HepG2 (cell line): ENCODE results near the gene NOXO1. TPM values are rescaled to one million over a fixed set of nuclear protein-coding genes. Genes with fewer than 3 reads are reported as not detected.
A peak's percentile ranks its signal among the peaks of the same experiment; 100 is the strongest.

ENCODE experiments used
- ATAC-seq: fragments of 200-7000 bp; cut with Tn5 transposase; 3 replicates; pipeline ENCODE4 v1.9.1; 2020; ENCODE audit warnings: mild to moderate bottlenecking, moderate library complexity
- BruUV-seq: library from RNA; stranded (reverse); fragments of 400-500 nt; replicated peaks from 2 replicates; lab custom pipeline; 2021; lab: Mats Ljungman, UMichigan
- CTCF ChIA-PET: fragments of 300-600 bp; formaldehyde crosslinking; extraction: SDS; loops from one replicate; lab custom pipeline; 2021; ENCODE audit warnings: low total read pairs, inconsistent platforms, low intra/inter-chr PET ratio; lab: Yijun Ruan, JAX
- POLR2A ChIA-PET: fragments of 350-600 bp; sonication (Branson Sonifier 250); formaldehyde crosslinking; loops from one replicate; lab custom pipeline; 2020; ENCODE audit warnings: antibody characterized with exemption, inconsistent platforms; lab: Yijun Ruan, JAX
- DNase-seq: peaks from one replicate; pipeline ENCODE4 v3.0.0-alpha.2; 2015; ENCODE audit warnings: low spot score
- FAIRE-seq: peaks from 3 replicates; lab custom pipeline; 2011; peaks lifted over from hg19 to GRCh38; lab: Jason Lieb, UNC
- H2AFZ ChIP-seq: one replicate; pipeline ENCODE4 v1.6.1; 2011; ENCODE audit warnings: low read length, inconsistent platforms
- H3K27ac ChIP-seq: fragments of 300-600 bp; 3 replicates; pipeline ENCODE4 v1.8.0; 2011; ENCODE audit warnings: mixed run types, mild to moderate bottlenecking, mixed read lengths, low read length, inconsistent platforms; ENCODE audit not compliant: insufficient read depth; ENCODE audit errors: extremely low read length
- H3K27me3 ChIP-seq, 2 experiments: fragments of 200-600 bp in 1 of 2; 2 replicates in 1 of 2; 3 replicates in 1 of 2; pipeline versions ENCODE4 v1.6.0 to v1.8.0; 2011; ENCODE audit warnings: low read length in 2 of 2, mild to moderate bottlenecking in 2 of 2, moderate library complexity in 2 of 2, inconsistent platforms in 1 of 2; ENCODE audit not compliant: insufficient read depth in 2 of 2, control insufficient read depth in 1 of 2
- H3K36me3 ChIP-seq, 2 experiments: fragments of 200-600 bp in 1 of 2; replicated peaks in 1 of 2; 2 replicates in 1 of 2; 3 replicates in 1 of 2; pipeline versions ENCODE4 v1.5.1 to v1.8.0; 2011; ENCODE audit warnings: low read length in 2 of 2, inconsistent platforms in 1 of 2; ENCODE audit not compliant: insufficient read depth in 2 of 2, control insufficient read depth in 1 of 2
- H3K4me1 ChIP-seq: 2 replicates; pipeline ENCODE4 v1.5.1; 2012; ENCODE audit warnings: low read length, inconsistent platforms; ENCODE audit not compliant: insufficient read depth
- H3K4me2 ChIP-seq: 2 replicates; pipeline ENCODE4 v1.6.0; 2011; ENCODE audit warnings: low read depth, low read length, inconsistent platforms
- H3K4me3 ChIP-seq, 3 experiments: fragments of 200-600 bp in 1 of 3; sonication (generic), shearing (Covaris generic) in 1 of 3; replicated peaks in 1 of 3; 2 replicates each; pipeline ENCODE4 v1.5.1; 2011 to 2016; ENCODE audit warnings: low read length in 3 of 3, inconsistent platforms in 2 of 3, low read depth in 2 of 3, mild to moderate bottlenecking in 2 of 3, control low read depth in 1 of 3, mixed read lengths in 1 of 3; ENCODE audit not compliant: insufficient read depth in 1 of 3
- H3K79me2 ChIP-seq: one replicate; pipeline ENCODE4 v1.6.1; 2011; ENCODE audit warnings: low read length, inconsistent platforms; ENCODE audit not compliant: insufficient read depth
- H3K9ac ChIP-seq: 2 replicates; pipeline ENCODE4 v1.6.0; 2011; ENCODE audit warnings: mild to moderate bottlenecking, low read depth, low read length, inconsistent platforms; ENCODE audit not compliant: insufficient read depth
- H3K9me3 ChIP-seq: 2 replicates; pipeline ENCODE4 v1.5.1; 2012; ENCODE audit warnings: mild to moderate bottlenecking, low read length
- H4K20me1 ChIP-seq: 2 replicates; pipeline ENCODE4 v1.6.0; 2011; ENCODE audit warnings: inconsistent platforms, mild to moderate bottlenecking, low read length, moderate library complexity; ENCODE audit not compliant: insufficient read depth
- DNMT3B ChIP-seq: conservative IDR thresholded peaks from 2 replicates; pipeline ENCODE4 v1.6.1; 2016; ENCODE audit warnings: missing biosample characterization, control low read depth
- EEA1 ChIP-seq: sonication (generic); formaldehyde crosslinking; IDR thresholded peaks from 2 replicates; pipeline ENCODE4 v1.5.1; 2020; ENCODE audit warnings: mild to moderate bottlenecking, missing genetic modification reagents, borderline replicate concordance
- FOXJ3 ChIP-seq: sonication (generic); formaldehyde crosslinking; IDR thresholded peaks from 2 replicates; pipeline ENCODE4 v1.4.0; 2020; ENCODE audit warnings: missing genetic modification reagents, mild to moderate bottlenecking, borderline replicate concordance
- HNF1B ChIP-seq: sonication (generic); formaldehyde crosslinking; IDR thresholded peaks from 2 replicates; pipeline ENCODE4 v1.5.1; 2020; ENCODE audit warnings: mild to moderate bottlenecking, moderate library complexity, missing genetic modification reagents
- KMT2B ChIP-seq: IDR thresholded peaks from 2 replicates; pipeline ENCODE4 v1.6.1; 2016; ENCODE audit warnings: missing genetic modification reagents, missing compliant biosample characterization
- LCORL ChIP-seq, 2 experiments: fragments of 450-650 bp in 1 of 2; sonication (generic) in 1 of 2; formaldehyde crosslinking in 1 of 2; IDR thresholded peaks; 2 replicates each; pipeline versions ENCODE4 v1.5.0 to v1.6.1; 2017 to 2020; ENCODE audit warnings: antibody characterized with exemption in 1 of 2, missing genetic modification reagents in 1 of 2
- MED1 ChIP-seq: sonication (generic); formaldehyde crosslinking; IDR thresholded peaks from 2 replicates; pipeline ENCODE4 v1.4.0; 2020; ENCODE audit warnings: missing genetic modification reagents
- MED8 ChIP-seq: sonication (generic); formaldehyde crosslinking; IDR thresholded peaks from 2 replicates; pipeline ENCODE4 v1.8.1; 2023; ENCODE audit warnings: mild to moderate bottlenecking, missing genetic modification reagents; ENCODE audit not compliant: insufficient replicate concordance
- MLLT10 ChIP-seq: sonication (generic); formaldehyde crosslinking; IDR thresholded peaks from 2 replicates; pipeline ENCODE4 v1.4.0; 2020; ENCODE audit warnings: missing genetic modification reagents
- NR2F1 ChIP-seq, 2 experiments: fragments of 450-650 bp in 1 of 2; formaldehyde crosslinking in 1 of 2; IDR thresholded peaks; 2 replicates each; pipeline versions ENCODE4 v1.5.0 to v1.6.1; 2016 to 2020; ENCODE audit warnings: mild to moderate bottlenecking in 1 of 2, missing compliant biosample characterization in 1 of 2, missing genetic modification reagents in 1 of 2, moderate library complexity in 1 of 2
- ZNF362 ChIP-seq: sonication (generic); formaldehyde crosslinking; IDR thresholded peaks from 2 replicates; pipeline ENCODE4 v1.4.0; 2020; ENCODE audit warnings: missing genetic modification reagents, mild to moderate bottlenecking, borderline replicate concordance
- ZNF609 ChIP-seq: sonication (generic); formaldehyde crosslinking; IDR thresholded peaks from 2 replicates; pipeline ENCODE4 v1.4.0; 2020; ENCODE audit warnings: mild to moderate bottlenecking, missing genetic modification reagents, borderline replicate concordance
- WGBS: methylation state at CpG from one replicate; pipeline ENCODE4 v1.1.6; 2017; ENCODE audit warnings: low lambda C conversion rate; 5-methylcytosine and 5-hydroxymethylcytosine counted together
- in situ Hi-C: cut with HindIII; loops from 2 replicates; pipeline ENCODE4 v1.10.0; 2017; ENCODE audit warnings: low pct_unique_long_range_greater_than_20kb; ENCODE audit not compliant: extremely low pct_ligation_motif_present
- intact Hi-C: fragments of 100-400 bp; cut with micrococcal nuclease; formaldehyde crosslinking; loops from one replicate; pipeline ENCODE4 v1.10.0; 2022; ENCODE audit not compliant: unreplicated experiment
- polyA plus RNA-seq, 8 experiments: library from polyadenylated mRNA; depleted of rRNA in 3 of 8; stranded (reverse) in 7 of 8; unstranded in 1 of 8; fragments of >200 nt; fragmentation: Illumina TruSeq in 4 of 8; extraction: Trizol in 4 of 8; gene quantifications; 2 replicates each; pipeline versions ENCODE4 v1.2.1 to v1.2.3, GENCODE V29; 2011 to 2016; ENCODE audit warnings: low read depth in 4 of 8, missing spikeins in 1 of 8, mixed read lengths in 1 of 8; ENCODE audit not compliant: insufficient read depth in 1 of 8
- total RNA-seq, 5 experiments: library from RNA; depleted of rRNA; stranded (reverse); fragments of >200 nt; fragmentation: Illumina TruSeq; extraction: Trizol; gene quantifications; 2 replicates each; pipeline ENCODE4 v1.2.3, GENCODE V29; 2016; ENCODE audit warnings: low read depth in 1 of 5
- TF ChIP-seq, protein P1 (sequence below): sonication (generic); formaldehyde crosslinking; IDR thresholded peaks from 2 replicates; pipeline ENCODE4 v1.8.0; 2022; ENCODE audit warnings: mild to moderate bottlenecking, missing genetic modification reagents

NOXO1 gene
- total and polyA plus RNA-seq, 2 of the 13 experiments (the other 11 are each of a cell fraction or from before 2014, with no cell fraction given): 0.69 to 1.4 TPM

GRCh38 chr16:2008631-2009163 is 27.4 kb upstream of the NOXO1 start:
- in situ Hi-C loops: no loop called here
- Histone ChIP-seq H3K36me3 (no peaks in the 10 kb centered on the region; a peak in 1 of 5 replicates), H2AFZ (no peak overlapping the region), H3K4me1 (peaks cover 70% of the 10 kb centered on the region), H4K20me1 (peaks cover 13% of the 10 kb centered on the region; the same call in 1 of the 2 replicates), H3K4me2 (peak overlapping the region; percentile 83), H3K27me3 (no peaks in the 10 kb centered on the region), H3K9ac (peak overlapping the region; percentile 93), H3K4me3 (peak overlapping the region; percentile 76 to 81 (median 79)), H3K9me3 (no peaks in the 10 kb centered on the region), H3K27ac (peak overlapping the region; percentile 78), H3K79me2 (peaks cover 49% of the 10 kb centered on the region)
- ChIA-PET CTCF (interaction anchor here (1.4 kb wide), 1 partner anchor 132 kb away, joined by 4 read pairs; no protein-coding TSS in a partner anchor), POLR2A (interaction anchor here (0.6 to 2.1 kb wide), 18 partner anchors 9 to 242 kb away, joined by 3 to 16 read pairs (median 4); partner anchors contain the start of genes GFER, NHERF2, NPW and RPS2)
- BruUV-seq: no TSS peak
- DNase-seq: peak; percentile 65
- FAIRE-seq: peak; percentile 4
- 0% methylated on average over 3 of the region's 23 CpGs for WGBS
- ATAC-seq: peak; percentile 11
- intact Hi-C loops: no loop called here
- no peak for TF ChIP-seq EEA1 (CRISPR knock-in tag)
- 0 out of 2 replicates have a peak, but pooled peaks have one; percentile 20 for TF ChIP-seq HNF1B (CRISPR knock-in tag)
- TF ChIP-seq KMT2B (CRISPR knock-in tag): no peak
- no peak for TF ChIP-seq MED8 (CRISPR knock-in tag)
- TF ChIP-seq MLLT10 (CRISPR knock-in tag): 0 out of 2 replicates have a peak, but pooled peaks have one; percentile 31
- no peak for TF ChIP-seq LCORL (IDR thresholded peaks at IDR 0.05)
- TF ChIP-seq LCORL (CRISPR knock-in tag; IDR thresholded peaks at IDR 0.05): 0 out of 2 replicates have a peak, but pooled peaks have one; percentile 32
- no peak for TF ChIP-seq ZNF362 (CRISPR knock-in tag)
- TF ChIP-seq, protein P1, sequence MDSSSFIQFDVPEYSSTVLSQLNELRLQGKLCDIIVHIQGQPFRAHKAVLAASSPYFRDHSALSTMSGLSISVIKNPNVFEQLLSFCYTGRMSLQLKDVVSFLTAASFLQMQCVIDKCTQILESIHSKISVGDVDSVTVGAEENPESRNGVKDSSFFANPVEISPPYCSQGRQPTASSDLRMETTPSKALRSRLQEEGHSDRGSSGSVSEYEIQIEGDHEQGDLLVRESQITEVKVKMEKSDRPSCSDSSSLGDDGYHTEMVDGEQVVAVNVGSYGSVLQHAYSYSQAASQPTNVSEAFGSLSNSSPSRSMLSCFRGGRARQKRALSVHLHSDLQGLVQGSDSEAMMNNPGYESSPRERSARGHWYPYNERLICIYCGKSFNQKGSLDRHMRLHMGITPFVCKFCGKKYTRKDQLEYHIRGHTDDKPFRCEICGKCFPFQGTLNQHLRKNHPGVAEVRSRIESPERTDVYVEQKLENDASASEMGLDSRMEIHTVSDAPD (CRISPR knock-in tag): no peak
- TF ChIP-seq ZNF609 (CRISPR knock-in tag): no peak
- TF ChIP-seq NR2F1 (CRISPR knock-in tag; IDR thresholded peaks at IDR 0.05): no peak
- TF ChIP-seq MED1 (CRISPR knock-in tag): no peak
- no peak for TF ChIP-seq DNMT3B (CRISPR knock-in tag)
- no peak for TF ChIP-seq FOXJ3 (CRISPR knock-in tag)
